Hepatocyte (in vitro differentiated cells): ENCODE results near the gene APBA2. TPM values are rescaled to one million over a fixed set of nuclear protein-coding genes. Genes with fewer than 3 reads are reported as not detected.

Source experiments
- DNase-seq: peaks from one replicate; pipeline ENCODE4 v3.0.0-alpha.2; 2016; ENCODE audit warnings: low spot score
- H2AFZ ChIP-seq: fragments of 200-600 bp; sonication (generic); 2 replicates; pipeline ENCODE4 v1.6.0; 2016; ENCODE audit warnings: antibody characterized with exemption, mild to moderate bottlenecking
- H3K27ac ChIP-seq: fragments of 200-600 bp; sonication (generic); 2 replicates; pipeline ENCODE4 v1.5.1; 2016; ENCODE audit warnings: mild to moderate bottlenecking
- H3K27me3 ChIP-seq: fragments of 200-600 bp; sonication (generic); 2 replicates; pipeline ENCODE4 v1.6.1; 2016
- H3K36me3 ChIP-seq: fragments of 200-600 bp; sonication (generic); replicated peaks from 2 replicates; pipeline ENCODE4 v1.5.1; 2016; ENCODE audit warnings: low read depth; ENCODE audit not compliant: insufficient read depth
- H3K4me1 ChIP-seq: fragments of 200-600 bp; sonication (generic); 2 replicates; pipeline ENCODE4 v1.5.1; 2016; ENCODE audit warnings: mild to moderate bottlenecking, moderate library complexity; ENCODE audit not compliant: insufficient read depth
- H3K4me2 ChIP-seq: fragments of 200-600 bp; sonication (generic); 2 replicates; pipeline ENCODE4 v1.6.0; 2016
- H3K4me3 ChIP-seq: fragments of 200-600 bp; sonication (generic); 2 replicates; pipeline ENCODE4 v1.5.1; 2016; ENCODE audit warnings: mild to moderate bottlenecking
- H3K79me2 ChIP-seq: fragments of 200-600 bp; sonication (generic); 2 replicates; pipeline ENCODE4 v1.6.0; 2017; ENCODE audit warnings: mild to moderate bottlenecking
- H3K9me2 ChIP-seq: fragments of 200-600 bp; sonication (generic); replicated peaks from 2 replicates; pipeline ENCODE4 v1.6.0; 2017; ENCODE audit warnings: mild to moderate bottlenecking; ENCODE audit not compliant: insufficient read depth
- H3K9me3 ChIP-seq: fragments of 200-600 bp; sonication (generic); 2 replicates; pipeline ENCODE4 v1.5.1; 2016; ENCODE audit warnings: low read depth, mild to moderate bottlenecking
- H4K20me1 ChIP-seq: fragments of 200-600 bp; sonication (generic); 2 replicates; pipeline ENCODE4 v1.6.0; 2016; ENCODE audit warnings: mild to moderate bottlenecking; ENCODE audit not compliant: insufficient read depth, poor library complexity, severe bottlenecking
- CTCF ChIP-seq: fragments of 200-600 bp; sonication (generic); IDR thresholded peaks from 2 replicates; pipeline ENCODE4 v1.5.1; 2016; ENCODE audit warnings: antibody characterized with exemption, mild to moderate bottlenecking; ENCODE audit not compliant: poor library complexity
- EZH2 ChIP-seq: fragments of 200-600 bp; sonication (generic); IDR thresholded peaks from 2 replicates; pipeline ENCODE4 v1.6.1; 2016; ENCODE audit warnings: antibody characterized with exemption, mild to moderate bottlenecking, borderline replicate concordance
- EZH2phosphoT487 ChIP-seq: fragments of 200-600 bp; sonication (generic); IDR thresholded peaks from one replicate; pipeline ENCODE4 v1.6.1; 2018; ENCODE audit warnings: antibody characterized with exemption, mild to moderate bottlenecking, low read depth, moderate library complexity; ENCODE audit not compliant: unreplicated experiment, severe bottlenecking
- WGBS: methylation state at CpG from one replicate; pipeline ENCODE4 v1.1.6; 2016; ENCODE audit warnings: low lambda C conversion rate; ENCODE audit errors: missing lambda C conversion rate; 5-methylcytosine and 5-hydroxymethylcytosine counted together
- polyA plus RNA-seq: library from polyadenylated mRNA; unstranded; fragments of >200 nt; fragmentation: Nextera tagmentation; extraction: Ambion mirVana; gene quantifications from 2 replicates; pipeline ENCODE4 v1.2.1, GENCODE V29; 2016
- total RNA-seq: library from RNA; depleted of rRNA; stranded (reverse); fragments of >200 nt; gene quantifications from 2 replicates; pipeline ENCODE4 v1.2.3, GENCODE V29; 2014

The APBA2 gene
- total and polyA plus RNA-seq, 2 experiments from 2014 or later = 8.4 to 10.1 TPM

- no peak overlapping the region for H3K27ac ChIP-seq
- no peaks in the 10 kb centered on the region for H3K36me3 ChIP-seq
- TF ChIP-seq EZH2phosphoT487 = no peak
- no peak for TF ChIP-seq CTCF
- no peak for TF ChIP-seq EZH2
- H3K4me2 ChIP-seq = no peak overlapping the region
- H3K9me2 ChIP-seq = no peaks in the 10 kb centered on the region
- no peaks in the 10 kb centered on the region for H3K79me2 ChIP-seq
- no peaks in the 10 kb centered on the region for H3K9me3 ChIP-seq
- no peak overlapping the region for H2AFZ ChIP-seq
- no peaks in the 10 kb centered on the region for H4K20me1 ChIP-seq
- no peak for DNase-seq
- no peak overlapping the region for H3K4me3 ChIP-seq
- peaks cover 10% of the 10 kb centered on the region for H3K4me1 ChIP-seq
- no peaks in the 10 kb centered on the region for H3K27me3 ChIP-seq
- WGBS = 90% methylated on average over 37 of the region's 37 CpGs
These were observed 227.8 kb downstream of the APBA2 start for GRCh38 chr15:29113336-29114220.

- Histone ChIP-seq H3K27me3 (no peaks in the 10 kb centered on the region), H3K27ac (no peak overlapping the region), H3K4me3 (no peak overlapping the region), H3K4me1 (peaks cover 10% of the 10 kb centered on the region), H3K9me3 (no peaks in the 10 kb centered on the region), H4K20me1 (no peaks in the 10 kb centered on the region), H3K36me3 (no peaks in the 10 kb centered on the region), H3K9me2 (no peaks in the 10 kb centered on the region), H3K4me2 (peak overlapping the region; percentile 97), H2AFZ (no peak overlapping the region), H3K79me2 (no peaks in the 10 kb centered on the region)
- no peak for TF ChIP-seq EZH2phosphoT487
- TF ChIP-seq EZH2 = no peak
- no peak for TF ChIP-seq CTCF
- no peak for DNase-seq
- 59% methylated on average over 17 of the region's 18 CpGs for WGBS
These were observed 228.7 kb downstream of the APBA2 start for GRCh38 chr15:29114221-29115092.

DNA sequence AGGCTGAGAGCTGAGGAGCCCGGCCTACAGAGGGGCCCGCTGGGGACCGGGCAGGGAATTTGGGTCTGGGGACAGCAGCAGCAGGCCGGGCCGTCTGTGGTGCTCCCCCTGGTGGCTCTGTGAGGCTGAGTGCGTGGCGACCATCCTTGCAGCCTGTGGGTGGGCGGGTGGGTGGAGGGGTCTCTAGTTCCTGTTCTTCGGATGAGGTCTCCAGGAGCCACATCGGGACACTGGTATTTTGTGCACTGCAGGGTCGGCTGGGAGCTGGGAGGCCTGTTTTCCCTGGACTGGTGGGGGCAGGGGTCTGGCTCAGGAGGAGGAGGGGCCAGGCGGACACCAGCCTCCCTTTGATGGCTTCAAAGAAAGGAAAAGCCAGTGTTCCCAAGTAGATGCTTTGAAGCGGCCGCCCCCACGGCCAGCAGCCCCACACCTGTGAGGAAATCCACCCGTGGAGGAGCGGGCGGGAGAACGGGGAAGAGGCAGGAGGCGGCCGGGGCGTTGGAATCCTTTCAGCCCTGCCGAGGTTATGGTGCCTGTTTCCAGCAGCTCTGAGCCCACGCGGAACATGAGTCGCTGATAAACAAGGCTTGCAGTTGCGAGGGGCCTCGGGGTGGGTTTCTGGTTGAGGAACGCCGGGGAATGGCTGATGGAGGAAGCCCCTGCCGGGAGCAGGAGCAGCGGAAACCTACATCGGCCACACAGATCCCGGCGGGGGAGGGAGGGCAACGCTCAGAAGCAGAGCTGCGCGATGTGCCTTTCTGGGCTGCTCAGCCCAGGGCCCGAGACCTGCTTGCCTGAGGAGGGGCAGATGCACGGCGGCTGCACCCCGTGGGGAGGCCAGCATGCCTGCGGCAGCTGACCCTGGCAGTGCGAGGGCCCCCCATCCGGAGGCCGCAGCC lies 229.6 kb downstream of the APBA2 start:
- TF ChIP-seq EZH2 = no peak
- TF ChIP-seq CTCF = peak; percentile 66
- Histone ChIP-seq H3K4me3 (peak overlapping the region; percentile 11), H3K4me2 (peak overlapping the region; percentile 97), H3K9me2 (no peaks in the 10 kb centered on the region), H4K20me1 (no peaks in the 10 kb centered on the region), H3K27me3 (no peaks in the 10 kb centered on the region), H3K4me1 (peaks cover 10% of the 10 kb centered on the region), H3K79me2 (no peaks in the 10 kb centered on the region), H3K27ac (peak overlapping the region; percentile 56), H3K36me3 (no peaks in the 10 kb centered on the region), H3K9me3 (no peaks in the 10 kb centered on the region), H2AFZ (peak overlapping the region; percentile 90)
- DNase-seq = peak; percentile 53
- 12% methylated on average over 43 of the region's 46 CpGs for WGBS
